AG10803 (cell line): ENCODE data around the gene STAG2.

Experiments
- DNase-seq: peaks from one replicate; pipeline ENCODE4 v3.0.0; 2010; ENCODE audit warnings: low read depth
- H3K4me3 ChIP-seq: 2 replicates; pipeline ENCODE4 v1.5.1; 2011; ENCODE audit warnings: mild to moderate bottlenecking, low read length, control low read depth
- CTCF ChIP-seq: conservative IDR thresholded peaks from 2 replicates; pipeline ENCODE4 v1.5.1; 2011; ENCODE audit warnings: mild to moderate bottlenecking, low read length, control low read depth, inconsistent platforms

Gene STAG2

DNA sequence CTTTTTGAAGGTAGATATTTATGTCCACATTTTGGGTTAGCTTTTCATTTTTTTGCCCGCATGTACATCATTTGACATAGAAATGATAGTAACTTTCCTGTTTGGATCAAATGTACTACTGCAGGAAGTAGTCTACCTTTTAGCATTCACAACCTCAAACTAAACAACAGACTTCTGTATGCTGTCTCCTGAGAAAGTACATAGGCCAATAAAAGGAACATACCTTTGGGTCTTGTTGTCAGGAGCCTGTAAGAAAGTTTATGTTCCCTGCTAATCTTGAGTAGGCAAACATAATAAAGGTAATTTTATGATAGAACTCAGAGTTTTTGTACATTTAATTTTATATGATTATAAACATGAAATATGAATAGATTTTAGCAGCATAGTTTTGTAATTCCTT, 54.2 kb downstream of the STAG2 start:
- no peak for TF ChIP-seq CTCF
- DNase-seq = no peak
- H3K4me3 ChIP-seq = no peak overlapping the region

GRCh38 chrX:124016825-124017224, 55.3 kb downstream of the STAG2 start:
- no peak overlapping the region for H3K4me3 ChIP-seq
- no peak for TF ChIP-seq CTCF
- DNase-seq = no peak

GRCh38 chrX:124018023-124018422, 56.5 kb downstream of the STAG2 start:
- no peak; the same call in 1 of the 2 replicates for TF ChIP-seq CTCF
- H3K4me3 ChIP-seq = no peak overlapping the region
- DNase-seq = no peak

DNA sequence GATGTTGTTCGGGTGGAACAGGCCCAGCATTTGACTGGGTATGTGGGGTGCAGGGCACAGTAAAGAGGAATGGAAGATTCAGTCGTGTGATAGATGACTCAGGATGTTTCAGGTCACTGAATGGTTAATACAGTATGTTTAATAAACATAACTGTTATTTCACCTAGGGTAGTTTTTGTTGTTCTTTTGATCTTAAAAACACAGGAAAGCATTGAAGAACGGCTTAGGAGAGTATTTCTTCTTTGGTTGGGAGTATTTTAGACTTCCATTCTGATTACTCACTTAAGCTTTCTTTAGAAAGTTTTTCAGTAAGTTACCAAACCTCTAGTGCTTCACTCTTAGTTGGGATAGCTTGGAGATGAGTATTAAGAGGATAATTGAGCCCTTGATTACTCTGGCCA, 62.3 kb downstream of the STAG2 start:
- H3K4me3 ChIP-seq = no peak overlapping the region
- TF ChIP-seq CTCF = no peak
- peak; percentile 30 for DNase-seq

GRCh38 chrX:124026529-124026928, 65.0 kb downstream of the STAG2 start:
- TF ChIP-seq CTCF = no peak
- DNase-seq = no peak
- no peak overlapping the region for H3K4me3 ChIP-seq

DNA sequence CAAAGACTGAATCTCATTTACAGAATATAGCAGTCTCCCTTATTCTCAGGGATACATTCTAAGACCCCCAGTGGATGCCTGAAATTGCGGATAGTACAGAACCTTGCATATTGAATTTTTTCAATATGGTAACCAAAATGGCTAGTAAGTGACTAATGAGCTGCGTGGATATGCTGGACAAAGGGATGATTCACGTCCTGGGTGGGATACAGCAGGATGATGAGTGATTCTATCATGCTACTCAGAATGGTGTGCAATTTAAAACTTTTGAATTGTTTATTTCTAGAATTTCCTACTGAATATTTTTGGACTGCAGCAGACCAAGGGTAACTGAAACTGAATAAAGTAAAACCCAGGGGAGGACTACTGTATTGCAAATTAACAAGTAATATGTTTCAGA, 66.7 kb downstream of the STAG2 start:
- TF ChIP-seq CTCF = no peak
- DNase-seq = peak; percentile 3
- no peak overlapping the region for H3K4me3 ChIP-seq

DNA sequence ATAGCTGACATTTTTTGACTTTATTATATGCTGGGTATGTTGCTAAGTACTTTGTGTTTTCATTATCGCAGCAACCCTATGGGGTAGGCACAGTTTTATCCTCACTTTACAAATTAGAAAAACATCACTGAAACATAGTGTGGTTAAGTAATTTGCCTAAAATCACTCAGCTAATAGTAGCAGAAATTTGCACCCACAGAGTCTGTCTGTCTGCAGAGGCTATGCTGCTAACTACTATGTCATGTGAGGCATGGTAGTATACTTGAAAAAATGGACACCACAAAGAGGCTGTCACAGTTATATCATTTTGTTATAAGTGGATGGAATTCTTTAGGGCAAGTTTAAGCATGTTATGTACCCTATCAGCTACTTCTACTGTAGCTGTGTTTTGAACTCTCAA, 69.0 kb downstream of the STAG2 start:
- TF ChIP-seq CTCF = no peak
- no peak for DNase-seq
- no peak overlapping the region for H3K4me3 ChIP-seq
